DMS79 (cell line): ENCODE measurements around the gene CMSS1.

Experiments
- DNase-seq: peaks from one replicate; lab custom pipeline; 2025; lab: John Stamatoyannopoulos, UW

The CMSS1 gene

GRCh38 chr3:99999536-99999935 is 181.9 kb downstream of the CMSS1 start:
- DNase-seq = no peak

- DNase-seq = no peak
These were observed 183.4 kb downstream of the CMSS1 start for GRCh38 chr3:100001083-100001482.

GRCh38 chr3:100001526-100002270 is 184.0 kb downstream of the CMSS1 start:
- no peak for DNase-seq

GRCh38 chr3:100002599-100003350 is 185.1 kb downstream of the CMSS1 start:
- no peak for DNase-seq

- no peak for DNase-seq
These were observed 186.2 kb downstream of the CMSS1 start for GRCh38 chr3:100003609-100004503.

GRCh38 chr3:100004931-100005330 is 187.3 kb downstream of the CMSS1 start:
- no peak for DNase-seq

GRCh38 chr3:100005665-100006393 is 188.2 kb downstream of the CMSS1 start:
- DNase-seq = no peak

- DNase-seq = no peak
These were observed 189.1 kb downstream of the CMSS1 start for GRCh38 chr3:100006570-100007271.

- no peak for DNase-seq
These were observed 189.7 kb downstream of the CMSS1 start for GRCh38 chr3:100007313-100007712.

- no peak for DNase-seq
These were observed 190.5 kb downstream of the CMSS1 start for GRCh38 chr3:100008081-100008698.

GRCh38 chr3:100009276-100010086 is 191.8 kb downstream of the CMSS1 start:
- DNase-seq = peak; percentile 57

- DNase-seq = no peak
These were observed 192.4 kb downstream of the CMSS1 start for GRCh38 chr3:100010087-100010417.

- DNase-seq = no peak
These were observed 201.1 kb downstream of the CMSS1 start for GRCh38 chr3:100018806-100019205.

GRCh38 chr3:100019719-100020118 is 202.1 kb downstream of the CMSS1 start:
- no peak for DNase-seq

GRCh38 chr3:100020876-100021644 is 203.4 kb downstream of the CMSS1 start:
- DNase-seq = no peak

GRCh38 chr3:100022506-100022905 is 204.8 kb downstream of the CMSS1 start:
- no peak for DNase-seq

- peak; percentile 19 for DNase-seq
These were observed 205.5 kb downstream of the CMSS1 start for GRCh38 chr3:100023150-100023549.

GRCh38 chr3:100023595-100023994 is 205.9 kb downstream of the CMSS1 start:
- no peak for DNase-seq
